Activated CD4-positive, alpha-beta memory T cell treated with anti-CD3 and anti-CD28 coated beads, Interleukin-2, amount 10 ng/mL, durations not matched to agents 7 days and 5 days (primary cell): Measurements from ENCODE around the gene ENO3. TPM values are rescaled to one million over a fixed set of nuclear protein-coding genes. Genes with fewer than 3 reads are reported as not detected.

ENCODE experiments used
- CTCF ChIA-PET: fragments of 350-600 bp; sonication (Branson Sonifier 250); formaldehyde crosslinking; loops from one replicate; lab custom pipeline; 2021; ENCODE audit warnings: antibody characterized with exemption, inconsistent platforms; lab: Charles Lee
- POLR2A ChIA-PET: fragments of 350-600 bp; sonication (Branson Sonifier 250); formaldehyde crosslinking; loops from one replicate; lab custom pipeline; 2021; ENCODE audit warnings: antibody characterized with exemption; lab: Charles Lee
- DNase-seq: peaks from one replicate; pipeline ENCODE4 v3.0.0-alpha.2; 2020
- H3K27ac Mint-ChIP-seq: one replicate; pipeline ENCODE4 v1.8.0; 2021; ENCODE audit warnings: mild to moderate bottlenecking, mixed read lengths
- H3K27me3 Mint-ChIP-seq: one replicate; pipeline ENCODE4 v1.8.0; 2021; ENCODE audit warnings: mixed read lengths
- H3K36me3 Mint-ChIP-seq: one replicate; pipeline ENCODE4 v1.8.0; 2021; ENCODE audit warnings: low read depth, mixed read lengths
- H3K4me1 Mint-ChIP-seq: one replicate; pipeline ENCODE4 v1.8.0; 2021; ENCODE audit warnings: mixed read lengths
- H3K4me3 Mint-ChIP-seq: one replicate; pipeline ENCODE4 v1.8.0; 2021; ENCODE audit warnings: mild to moderate bottlenecking, mixed read lengths
- H3K9me3 Mint-ChIP-seq: one replicate; pipeline ENCODE4 v1.8.0; 2021; ENCODE audit warnings: mixed read lengths
- total RNA-seq, 2 experiments: library from RNA; stranded (reverse); gene quantifications; one replicate each; pipeline ENCODE4 v1.2.3, GENCODE V29; 2021

ENO3 gene
- total RNA-seq, 2 experiments from 2014 or later, result 26.8 to 33.0 TPM

DNA sequence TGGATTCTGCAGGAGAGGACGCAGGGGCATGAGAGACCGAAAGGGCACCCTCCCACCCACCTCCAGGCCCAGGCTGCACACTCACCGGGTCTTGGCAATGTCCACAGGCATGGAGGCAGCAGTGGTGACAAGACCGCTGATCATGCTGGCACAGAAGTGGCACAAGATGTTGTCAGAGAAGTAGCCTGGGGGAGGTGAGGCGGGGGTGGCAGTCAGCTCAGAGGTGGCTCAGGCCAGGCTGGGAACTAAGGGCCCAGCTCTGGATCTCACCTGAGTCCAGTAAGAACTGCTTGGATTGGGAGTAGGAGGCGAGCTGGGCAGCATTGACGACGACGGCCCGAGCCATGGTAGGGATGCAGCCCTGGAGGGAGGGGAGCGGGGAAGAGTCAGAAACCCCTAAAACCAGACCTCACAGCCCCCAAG, 12.8 kb upstream of the ENO3 start:
- H3K27ac Mint-ChIP-seq, result peak overlapping the region; percentile 58
- POLR2A ChIA-PET, result interaction anchor here (1.3 to 20.7 kb wide), 4 partner anchors 13 to 31 kb away, joined by 3 to 711 read pairs (median 128); partner anchors contain the start of genes ENO3, PFN1 and SPAG7

DNA sequence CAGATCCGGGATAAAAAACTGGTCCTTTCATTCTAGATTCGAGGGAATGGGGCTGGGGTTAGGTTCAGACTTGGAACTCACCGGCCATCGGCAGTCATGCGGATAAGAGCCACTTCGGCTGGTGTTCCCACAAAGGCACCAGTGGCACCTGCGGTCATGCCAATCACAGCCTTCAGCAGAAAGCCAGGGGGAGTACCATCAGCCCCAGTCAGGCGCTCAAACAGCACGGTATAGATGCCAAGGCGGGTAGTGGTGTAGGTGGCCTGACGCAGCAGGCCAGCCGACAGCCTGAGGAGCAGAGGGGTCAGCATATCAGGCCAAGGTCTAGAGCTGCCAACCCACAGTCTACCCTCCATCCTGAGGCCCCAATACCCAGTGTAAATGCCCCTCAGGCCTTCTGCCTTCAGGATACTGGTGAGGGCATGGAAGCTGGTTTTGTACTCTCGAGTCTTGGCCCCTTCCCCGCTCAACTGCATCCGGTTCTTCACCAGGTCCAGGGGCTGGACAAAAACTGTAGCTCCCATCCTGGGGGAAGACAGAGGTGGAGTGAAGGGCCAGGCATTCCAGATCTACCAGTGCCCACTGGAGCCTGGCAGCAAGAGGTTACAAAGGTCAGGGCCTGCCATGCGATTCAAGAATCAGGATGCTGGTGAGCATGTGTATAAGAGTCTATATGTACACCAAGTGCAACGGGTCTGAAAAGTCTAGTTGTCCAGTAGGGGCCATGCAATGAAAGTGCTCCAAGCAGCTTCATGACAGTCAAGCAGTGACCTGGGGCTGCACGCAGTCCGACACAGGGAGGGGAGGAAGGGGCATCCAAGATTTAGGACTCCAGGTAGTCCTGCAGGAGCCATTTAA, 12.0 kb upstream of the ENO3 start:
- H3K9me3 Mint-ChIP-seq, result no peaks in the 10 kb centered on the region
- POLR2A ChIA-PET, result interaction anchor here (0.8 to 20.7 kb wide), 16 partner anchors 8 to 796 kb away, joined by 3 to 711 read pairs (median 7); partner anchors contain the start of genes CYB5D2, ENO3, GP1BA and INCA1
- DNase-seq, result no peak
- peak overlapping the region; percentile 100 for H3K27ac Mint-ChIP-seq
- peaks cover 60% of the 10 kb centered on the region for H3K4me1 Mint-ChIP-seq
- H3K27me3 Mint-ChIP-seq, result no peaks in the 10 kb centered on the region
- CTCF ChIA-PET, result interaction anchor here (0.7 to 2.7 kb wide), 9 partner anchors 10 to 372 kb away, joined by 4 to 29 read pairs (median 6); partner anchors contain the start of gene SPAG7
- peak overlapping the region; percentile 96 for H3K4me3 Mint-ChIP-seq
- H3K36me3 Mint-ChIP-seq, result peaks cover 79% of the 10 kb centered on the region

More for the DNA sequence above, 12.8 kb upstream of the ENO3 start:
- peaks cover 73% of the 10 kb centered on the region for H3K36me3 Mint-ChIP-seq
- H3K4me3 Mint-ChIP-seq, result peak overlapping the region; percentile 96
- CTCF ChIA-PET, result interaction anchor here (2.7 kb wide), 1 partner anchor 29 kb away, joined by 29 read pairs; no protein-coding TSS in a partner anchor
- peaks cover 58% of the 10 kb centered on the region for H3K4me1 Mint-ChIP-seq
- H3K9me3 Mint-ChIP-seq, result no peaks in the 10 kb centered on the region
- no peak for DNase-seq
- H3K27me3 Mint-ChIP-seq, result no peaks in the 10 kb centered on the region

DNA sequence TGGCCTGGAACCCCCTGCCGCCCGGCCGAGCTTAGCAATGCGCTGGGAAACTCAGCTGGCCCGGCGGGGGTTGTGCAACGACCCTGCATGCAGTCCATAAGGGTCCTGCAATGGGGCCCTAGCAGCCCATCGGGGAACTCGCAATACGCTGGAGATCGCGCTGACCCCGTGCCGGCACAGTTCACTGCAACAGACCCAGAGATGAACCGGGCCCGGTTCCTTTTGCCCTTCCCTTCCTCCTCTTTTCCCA, 11.4 kb upstream of the ENO3 start:
- Mint-ChIP-seq H3K27me3 (no peaks in the 10 kb centered on the region), H3K9me3 (no peaks in the 10 kb centered on the region), H3K4me1 (peaks cover 60% of the 10 kb centered on the region), H3K4me3 (peak overlapping the region; percentile 96), H3K36me3 (peaks cover 83% of the 10 kb centered on the region), H3K27ac (peak overlapping the region; percentile 100)
- ChIA-PET POLR2A (interaction anchor here (0.8 to 20.7 kb wide), 23 partner anchors 8 to 796 kb away, joined by 3 to 711 read pairs (median 7); partner anchors contain the start of genes C17orf107, CAMTA2, CYB5D2 and ENO3), CTCF (interaction anchor here (0.7 to 2.7 kb wide), 17 partner anchors 9 to 372 kb away, joined by 3 to 29 read pairs (median 5); partner anchors contain the start of genes ARRB2, C17orf107, PFN1 and SPAG7)
- no peak for DNase-seq

DNA sequence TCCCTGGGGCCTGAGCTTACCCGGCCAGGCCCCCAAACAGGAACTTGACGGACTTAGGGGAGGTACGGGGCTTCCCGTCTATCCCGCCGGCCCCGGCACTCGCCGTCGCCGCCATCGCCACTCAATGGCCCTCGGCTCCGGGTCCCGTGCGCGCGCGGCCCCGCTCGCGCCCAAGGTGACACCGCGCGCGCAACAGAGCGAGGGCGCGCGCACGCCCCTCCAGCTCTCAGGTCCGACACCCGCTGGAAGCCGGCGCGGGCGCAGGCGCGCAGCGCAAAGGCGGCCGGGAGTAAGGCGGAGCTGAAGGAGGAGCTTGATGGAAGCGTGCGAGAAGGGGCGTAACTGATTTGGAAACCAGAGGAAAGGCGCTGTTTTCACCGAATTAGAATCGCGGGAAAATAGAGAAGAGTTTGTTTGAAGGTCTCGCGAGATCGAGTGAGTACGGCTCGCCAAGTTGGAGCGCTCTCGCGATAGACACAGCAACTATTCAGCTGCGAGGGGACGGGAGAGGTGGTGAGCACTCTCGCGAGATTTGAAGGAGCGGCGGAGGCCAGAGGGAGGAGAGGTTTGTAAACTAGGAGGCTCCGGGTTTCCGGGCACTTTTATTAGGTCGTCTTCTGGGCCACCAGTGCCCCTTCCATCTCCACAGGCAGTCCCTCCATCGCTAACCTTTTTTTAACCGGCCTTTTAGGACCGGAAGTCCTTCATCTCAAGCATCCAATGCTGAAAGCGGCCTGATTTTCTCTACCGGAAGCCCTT, 10.9 kb upstream of the ENO3 start, which contains the start of the genes RNF167 and SLC25A11:
RNF167 (plus strand) TSS at position 473 of the 759 bp plus-strand sequence. CDS start 642 bp downstream, outside the sequence.
SLC25A11 (minus strand) TSS at position 251 of the 759 bp plus-strand sequence; CDS start at position 115, 136 bp downstream.
- H3K36me3 Mint-ChIP-seq, result peaks cover 85% of the 10 kb centered on the region
- no peaks in the 10 kb centered on the region for H3K9me3 Mint-ChIP-seq
- H3K27ac Mint-ChIP-seq, result peak within 1 kb of the TSS; percentile 100
- POLR2A ChIA-PET, result interaction anchor here (0.8 to 20.7 kb wide), 25 partner anchors 9 to 797 kb away, joined by 3 to 711 read pairs (median 6); partner anchors contain the start of genes C17orf107, CAMTA2, CYB5D2 and ENO3
- peaks cover 60% of the 10 kb centered on the region for H3K4me1 Mint-ChIP-seq
- H3K4me3 Mint-ChIP-seq, result peak within 1 kb of the TSS; percentile 96
- H3K27me3 Mint-ChIP-seq, result no peaks in the 10 kb centered on the region
- CTCF ChIA-PET, result interaction anchor here (0.6 to 2.7 kb wide), 21 partner anchors 9 to 373 kb away, joined by 3 to 29 read pairs (median 4); partner anchors contain the start of genes ARRB2, C17orf107, CAMTA2 and CHRNE
- peak; percentile 98 for DNase-seq

DNA sequence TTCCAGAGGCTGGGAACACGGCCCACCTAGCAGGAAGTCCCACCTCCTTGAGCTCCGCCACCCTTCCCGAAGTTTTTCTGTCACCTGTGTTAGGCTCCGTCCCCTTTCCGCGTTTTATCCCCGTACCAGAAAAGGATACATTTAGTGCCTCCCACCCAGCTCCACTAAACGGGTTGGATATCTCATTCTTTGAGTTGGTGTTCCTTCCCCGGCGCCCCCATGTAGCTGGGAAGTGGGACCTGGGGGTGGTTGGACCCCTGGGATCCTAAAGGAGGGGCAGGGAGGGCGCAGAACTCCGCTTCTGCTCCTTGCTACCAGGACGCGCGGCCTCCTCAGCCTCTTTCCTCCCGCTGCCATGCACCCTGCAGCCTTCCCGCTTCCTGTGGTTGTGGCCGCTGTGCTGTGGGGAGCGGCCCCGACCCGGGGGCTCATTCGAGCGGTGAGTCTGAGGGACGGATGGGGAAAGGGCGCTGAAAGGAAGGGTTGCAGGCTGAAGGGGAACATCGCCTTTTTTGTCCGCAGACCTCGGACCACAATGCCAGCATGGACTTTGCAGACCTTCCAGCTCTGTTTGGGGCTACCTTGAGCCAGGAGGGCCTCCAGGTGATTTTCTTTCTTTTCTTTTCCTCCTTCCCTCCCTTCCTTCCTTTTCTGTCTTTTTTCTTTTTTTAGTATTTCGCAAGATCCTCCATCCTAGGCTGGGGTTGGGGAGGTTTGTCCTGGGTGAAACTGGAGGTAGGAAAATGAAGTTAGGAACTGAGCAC, 10.2 kb upstream of the ENO3 start:
- peak; percentile 67 for DNase-seq
- H3K4me3 Mint-ChIP-seq, result peak overlapping the region; percentile 96
- H3K9me3 Mint-ChIP-seq, result no peaks in the 10 kb centered on the region
- peaks cover 65% of the 10 kb centered on the region for H3K4me1 Mint-ChIP-seq
- H3K36me3 Mint-ChIP-seq, result peaks cover 91% of the 10 kb centered on the region
- no peaks in the 10 kb centered on the region for H3K27me3 Mint-ChIP-seq
- peak overlapping the region; percentile 100 for H3K27ac Mint-ChIP-seq
- ChIA-PET CTCF (interaction anchor here (0.6 to 2.7 kb wide), 17 partner anchors 8 to 231 kb away, joined by 3 to 29 read pairs (median 4); partner anchors contain the start of genes ARRB2, C17orf107, CAMTA2 and CHRNE), POLR2A (interaction anchor here (0.9 to 20.7 kb wide), 19 partner anchors 9 to 798 kb away, joined by 3 to 711 read pairs (median 8); partner anchors contain the start of genes C17orf107, CAMTA2, CYB5D2 and ENO3)

DNA sequence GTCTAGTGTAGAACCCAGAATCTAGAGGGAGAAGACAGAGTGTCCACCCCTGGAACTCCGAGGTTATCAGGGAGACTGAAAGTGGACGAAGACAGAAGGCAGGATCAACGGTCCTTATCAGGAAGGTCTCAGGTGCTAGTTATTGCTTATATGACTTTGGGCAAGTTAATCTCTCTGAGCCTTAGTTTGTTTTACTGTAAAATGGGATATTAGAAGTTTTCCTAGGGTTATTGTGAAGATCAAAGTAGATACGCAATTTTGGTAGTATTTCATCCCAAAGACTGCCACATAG, 9.7 kb upstream of the ENO3 start:
- ChIA-PET CTCF (interaction anchor here (1.9 kb wide), 1 partner anchor 46 kb away, joined by 7 read pairs; the partner anchor contains the start of gene CAMTA2), POLR2A (interaction anchor here (1.9 to 20.7 kb wide), 5 partner anchors 12 to 230 kb away, joined by 4 to 711 read pairs (median 122); partner anchors contain the start of genes C17orf107, CAMTA2, ENO3 and PFN1)
- peak overlapping the region; percentile 100 for H3K27ac Mint-ChIP-seq
- H3K27me3 Mint-ChIP-seq, result no peaks in the 10 kb centered on the region
- H3K4me1 Mint-ChIP-seq, result peaks cover 61% of the 10 kb centered on the region
- DNase-seq, result no peak
- H3K36me3 Mint-ChIP-seq, result peaks cover 91% of the 10 kb centered on the region
- peak overlapping the region; percentile 96 for H3K4me3 Mint-ChIP-seq
- no peaks in the 10 kb centered on the region for H3K9me3 Mint-ChIP-seq

DNA sequence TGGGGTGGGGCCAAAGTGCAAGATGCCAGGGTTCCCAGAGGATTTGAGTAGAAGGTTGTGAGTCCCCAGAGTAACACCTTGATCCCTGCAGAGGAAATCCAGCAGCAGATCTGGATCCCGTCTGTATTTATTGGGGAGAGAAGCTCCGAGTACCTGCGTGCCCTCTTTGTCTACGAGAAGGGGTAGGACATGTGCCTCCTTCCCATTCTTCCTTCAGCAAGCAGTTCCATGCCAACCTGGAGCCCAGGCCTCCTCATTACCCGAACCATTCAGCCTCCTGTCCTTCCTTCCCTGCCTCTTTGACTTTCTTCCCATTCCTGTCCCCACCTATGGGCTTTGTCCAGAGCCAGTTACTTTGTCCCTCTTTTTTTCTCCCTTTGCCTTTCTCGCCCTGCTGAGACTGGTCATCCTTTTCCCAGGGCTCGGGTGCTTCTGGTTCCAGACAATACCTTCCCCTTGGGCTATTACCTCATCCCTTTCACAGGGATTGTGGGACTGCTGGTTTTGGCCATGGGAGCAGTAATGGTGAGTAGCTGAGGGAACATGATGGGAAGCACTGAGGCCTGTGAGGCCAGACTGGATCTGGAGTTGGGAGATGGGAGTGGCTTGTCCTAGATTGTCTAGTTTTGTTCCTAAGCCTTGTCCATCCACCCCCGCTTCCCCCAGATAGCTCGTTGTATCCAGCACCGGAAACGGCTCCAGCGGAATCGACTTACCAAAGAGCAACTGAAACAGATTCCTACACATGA, 8.0 kb upstream of the ENO3 start:
- Mint-ChIP-seq H3K36me3 (peaks cover 90% of the 10 kb centered on the region), H3K4me1 (peaks cover 57% of the 10 kb centered on the region), H3K4me3 (peak overlapping the region; percentile 96), H3K27ac (peak overlapping the region; percentile 100), H3K27me3 (no peaks in the 10 kb centered on the region), H3K9me3 (no peaks in the 10 kb centered on the region)
- CTCF ChIA-PET, result interaction anchor here (1.1 kb wide), 1 partner anchor 40 kb away, joined by 3 read pairs; the partner anchor contains the start of gene CHRNE
- POLR2A ChIA-PET, result interaction anchor here (1.7 to 20.7 kb wide), 5 partner anchors 11 to 231 kb away, joined by 4 to 711 read pairs (median 122); partner anchors contain the start of genes CAMTA2, ENO3, INCA1 and KIF1C
- DNase-seq, result no peak

DNA sequence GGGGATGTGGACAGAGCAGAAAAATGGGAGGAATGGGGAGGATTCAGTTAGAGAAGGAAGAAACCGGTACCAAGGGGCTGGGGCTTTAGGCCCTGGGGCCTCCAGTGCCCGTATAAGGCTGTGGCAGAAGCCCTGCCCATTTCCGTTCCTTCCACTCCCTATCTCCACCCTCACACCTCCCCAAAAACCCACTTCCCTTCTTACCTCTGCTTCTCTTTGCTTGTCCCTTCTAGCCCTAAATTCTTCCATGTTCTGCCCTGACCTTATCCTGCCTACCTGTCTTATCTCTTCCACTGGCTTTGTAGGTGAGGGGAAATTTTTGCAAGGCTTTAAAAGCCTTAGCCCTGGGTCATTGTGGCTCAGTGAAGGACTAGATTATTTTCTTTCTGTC, 6.8 kb upstream of the ENO3 start:
- Mint-ChIP-seq H3K27ac (peak overlapping the region; percentile 100), H3K4me1 (peaks cover 48% of the 10 kb centered on the region), H3K4me3 (peak overlapping the region; percentile 96), H3K27me3 (no peaks in the 10 kb centered on the region), H3K9me3 (no peaks in the 10 kb centered on the region), H3K36me3 (peaks cover 85% of the 10 kb centered on the region)
- ChIA-PET CTCF (interaction anchor here (1.1 to 1.2 kb wide), 2 partner anchors 23 to 41 kb away, joined by 3 read pairs; partner anchors contain the start of genes CHRNE and SPAG7), POLR2A (interaction anchor here (0.8 to 20.7 kb wide), 4 partner anchors 10 to 43 kb away, joined by 3 to 711 read pairs (median 176); partner anchors contain the start of genes CAMTA2, ENO3, PFN1 and SPAG7)
- peak; percentile 78 for DNase-seq

DNA sequence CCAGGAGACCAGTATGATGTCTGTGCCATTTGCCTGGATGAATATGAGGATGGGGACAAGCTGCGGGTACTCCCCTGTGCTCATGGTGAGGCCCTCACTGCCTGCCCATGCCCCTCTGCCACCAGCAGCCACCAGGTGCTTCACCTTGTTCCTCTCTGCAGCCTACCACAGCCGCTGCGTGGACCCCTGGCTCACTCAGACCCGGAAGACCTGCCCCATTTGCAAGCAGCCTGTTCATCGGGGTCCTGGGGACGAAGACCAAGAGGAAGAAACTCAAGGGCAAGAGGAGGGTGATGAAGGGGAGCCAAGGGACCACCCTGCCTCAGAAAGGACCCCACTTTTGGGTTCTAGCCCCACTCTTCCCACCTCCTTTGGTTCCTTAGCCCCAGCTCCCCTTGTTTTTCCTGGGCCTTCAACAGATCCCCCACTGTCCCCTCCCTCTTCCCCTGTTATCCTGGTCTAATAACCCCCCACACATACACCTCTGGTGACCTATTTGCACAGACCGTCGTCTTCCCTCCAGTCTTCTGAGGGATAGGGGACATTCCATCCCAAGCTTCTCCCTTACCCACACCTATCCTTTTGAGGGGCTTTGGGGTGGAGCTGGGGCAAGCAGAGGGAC, 6.3 kb upstream of the ENO3 start:
- Mint-ChIP-seq H3K9me3 (no peaks in the 10 kb centered on the region), H3K27ac (peak overlapping the region; percentile 100), H3K4me3 (peak overlapping the region; percentile 96), H3K27me3 (no peaks in the 10 kb centered on the region), H3K4me1 (peaks cover 48% of the 10 kb centered on the region), H3K36me3 (peaks cover 82% of the 10 kb centered on the region)
- CTCF ChIA-PET, result interaction anchor here (1.2 kb wide), 1 partner anchor 23 kb away, joined by 3 read pairs; the partner anchor contains the start of gene SPAG7
- DNase-seq, result peak; percentile 45
- POLR2A ChIA-PET, result interaction anchor here (1.7 to 20.7 kb wide), 7 partner anchors 9 to 230 kb away, joined by 7 to 711 read pairs (median 43); partner anchors contain the start of genes C17orf107, CAMTA2, ENO3 and INCA1
